Effector CD8-positive, alpha-beta T cell (primary cell): ENCODE measurements around the gene DDC.
"Not testable (repeated sequence)": the region's sequence is repeated elsewhere in the genome, so short reads cannot be mapped to it uniquely, and the experiment has no call there.

ENCODE experiments used
- DNase-seq: peaks from one replicate; lab custom pipeline; 2025; lab: John Stamatoyannopoulos, UW

DDC gene

GRCh38 chr7:50589364-50589763 lies 24.2 kb upstream of the DDC start:
- DNase-seq, result no peak

DNA sequence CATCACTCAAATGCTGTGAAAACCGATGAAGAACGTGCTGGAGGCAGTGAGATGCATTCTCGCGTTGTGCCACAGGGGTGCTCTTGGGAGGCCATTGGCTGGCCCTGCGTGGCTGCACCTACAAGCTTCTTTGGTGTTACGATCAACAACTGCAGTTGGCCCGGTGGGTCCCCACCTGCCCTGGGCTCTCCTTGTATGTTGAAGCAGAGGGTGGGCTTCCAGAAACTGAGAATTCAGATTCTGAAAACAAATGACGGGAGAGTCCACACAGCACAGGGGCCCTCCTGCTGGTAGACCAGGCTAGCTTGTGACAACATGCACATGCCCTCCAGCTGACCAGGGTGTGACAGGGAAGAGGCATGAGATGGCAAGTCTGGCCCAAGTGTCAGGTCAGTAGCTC lies 23.7 kb upstream of the DDC start:
- DNase-seq, result no peak

GRCh38 chr7:50587737-50588136 lies 22.5 kb upstream of the DDC start:
- DNase-seq, result no peak

DNA sequence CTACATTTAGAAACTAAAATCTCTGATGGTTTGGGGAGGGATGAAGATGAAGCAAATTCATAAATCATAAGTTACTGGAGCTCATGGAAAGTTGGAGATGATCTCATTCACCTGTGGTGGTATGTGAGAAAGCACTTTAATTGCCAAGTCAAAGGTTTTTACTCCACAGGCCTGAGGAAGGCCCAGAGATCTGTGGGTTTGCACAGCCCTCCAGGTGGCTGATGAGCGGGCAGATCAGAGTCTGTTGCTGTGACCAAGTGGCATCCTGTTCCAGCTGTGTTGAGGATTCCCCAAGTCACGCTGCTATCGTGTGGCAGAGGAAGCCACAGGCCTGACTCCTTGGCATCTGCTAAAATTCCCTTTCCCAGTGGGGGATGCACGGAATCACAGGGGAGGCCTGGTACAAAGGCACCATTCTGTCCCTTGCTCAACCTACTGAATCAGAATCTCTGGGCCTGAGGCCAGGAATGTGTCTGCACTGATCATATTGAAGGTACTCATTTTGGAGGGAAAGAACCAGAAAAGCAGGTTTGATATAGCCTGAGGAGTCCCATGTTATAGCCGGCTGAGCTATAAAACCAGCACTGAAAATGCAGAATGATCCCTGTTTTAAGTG lies 19.7 kb upstream of the DDC start:
- no peak for DNase-seq

DNA sequence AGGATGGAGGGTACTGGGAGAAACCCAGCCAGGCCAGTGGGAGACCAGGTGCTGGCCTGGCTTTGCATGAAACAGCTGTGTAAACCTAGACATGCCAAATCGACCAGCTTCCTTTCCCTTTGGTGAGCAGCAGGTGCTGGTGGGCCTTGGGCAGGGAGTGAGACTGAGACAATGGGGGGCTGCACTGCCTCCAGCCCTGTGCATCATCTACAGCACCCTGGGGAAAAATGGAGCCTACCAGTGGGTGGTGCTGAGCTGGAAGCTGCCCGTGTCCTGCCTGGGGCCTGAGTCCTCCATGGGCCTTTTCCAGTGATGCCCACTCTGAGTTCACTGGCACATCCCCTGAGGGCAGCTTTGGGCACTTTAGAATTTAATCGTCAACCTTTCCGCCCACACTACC lies 19.2 kb upstream of the DDC start:
- no peak for DNase-seq

- not testable (repeated sequence) for DNase-seq
Observed at GRCh38 chr7:50583295-50583694, 18.1 kb upstream of the DDC start.

DNA sequence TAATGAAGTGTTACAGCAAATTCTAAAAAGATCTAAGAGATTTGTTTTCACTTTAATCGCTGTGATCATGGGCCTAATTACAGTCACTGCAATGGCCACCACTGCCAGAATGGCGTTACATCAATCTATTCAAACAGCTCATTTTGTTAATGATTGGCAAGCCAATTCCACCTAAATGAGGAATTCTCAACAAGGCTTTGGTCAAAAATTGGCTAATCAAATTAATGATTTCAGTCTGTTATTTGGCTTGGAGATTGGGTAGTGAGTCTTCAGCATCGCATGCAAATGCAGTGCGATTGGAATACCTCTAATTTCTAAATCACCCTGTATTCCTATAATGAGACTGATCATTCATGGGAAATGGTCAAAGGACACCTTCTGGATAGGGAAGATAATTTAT lies 17.1 kb upstream of the DDC start:
- not testable (repeated sequence) for DNase-seq

GRCh38 chr7:50580666-50581065 lies 15.5 kb upstream of the DDC start:
- not testable (repeated sequence) for DNase-seq

GRCh38 chr7:50580057-50580456 lies 14.9 kb upstream of the DDC start:
- no peak for DNase-seq

- not testable (repeated sequence) for DNase-seq
Observed at GRCh38 chr7:50578105-50578504, 12.9 kb upstream of the DDC start.

GRCh38 chr7:50577569-50577968 lies 12.4 kb upstream of the DDC start:
- DNase-seq, result no peak

GRCh38 chr7:50576388-50576787 lies 11.2 kb upstream of the DDC start:
- DNase-seq, result not testable (repeated sequence)

DNA sequence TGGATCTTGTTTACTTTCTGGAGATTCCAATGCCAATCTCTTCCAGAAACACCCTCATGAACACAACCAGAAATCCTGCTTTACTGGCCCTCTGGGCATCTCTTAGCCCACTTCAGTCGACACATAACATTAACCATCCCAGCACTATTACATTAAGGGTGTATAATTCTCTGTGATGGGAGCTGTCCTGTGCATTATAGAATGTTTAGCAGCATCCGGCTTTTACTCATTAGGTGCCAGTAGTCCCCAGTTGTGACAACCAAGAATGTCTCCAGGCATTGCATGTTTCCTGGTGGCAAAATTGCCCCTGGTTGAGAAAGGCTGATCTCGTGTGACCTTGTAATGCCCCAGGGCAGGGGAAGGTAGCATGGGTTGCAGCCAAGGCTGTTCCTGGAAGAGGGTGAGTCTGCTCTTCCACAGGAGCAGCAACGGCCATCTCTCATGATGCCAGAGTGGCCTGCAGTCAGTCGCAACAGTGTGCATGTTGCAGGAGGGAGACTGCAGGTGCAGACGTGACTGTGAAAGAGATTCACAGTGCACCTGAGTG lies 2.6 kb upstream of the DDC start:
- no peak for DNase-seq

GRCh38 chr7:50565977-50566376 lies 772 bp upstream of the DDC start:
- no peak for DNase-seq

DNA sequence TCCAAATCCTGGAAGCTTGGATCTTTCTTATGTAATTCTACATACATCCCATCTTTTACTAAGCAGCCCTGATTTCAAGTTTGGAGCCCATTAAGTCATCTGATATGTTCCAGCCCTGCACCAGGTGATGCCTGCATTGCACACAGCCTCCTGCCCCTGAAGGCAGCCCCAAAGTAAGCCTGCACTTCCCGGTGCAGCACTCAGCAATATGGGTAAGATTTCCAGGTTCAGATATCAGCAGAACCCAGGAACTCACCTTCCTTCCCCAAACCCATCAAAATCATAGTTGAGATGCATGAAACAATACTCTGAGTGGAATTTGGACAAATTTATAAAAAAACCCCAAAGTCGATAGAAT lies 333 bp upstream of the DDC start:
- no peak for DNase-seq

DNA sequence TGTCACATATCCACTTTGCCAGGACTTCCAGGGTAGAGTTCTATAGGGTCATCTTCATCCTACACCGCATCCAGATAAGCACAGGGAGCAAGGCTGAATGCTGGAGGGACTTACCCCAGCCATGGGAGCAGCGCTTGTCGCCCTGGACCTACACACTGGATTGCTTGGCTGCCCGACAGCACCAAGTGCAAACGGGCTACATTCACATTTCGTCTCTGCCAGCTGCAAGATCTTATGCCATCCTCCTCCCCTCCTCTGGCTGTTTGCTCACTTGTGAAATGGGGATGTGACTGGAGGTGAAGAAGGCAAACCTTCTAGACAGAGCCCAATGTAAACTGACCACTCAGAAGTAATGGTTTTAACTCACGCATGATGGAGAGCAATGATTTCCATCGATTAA lies 1.0 kb downstream of the DDC start:
- no peak for DNase-seq

GRCh38 chr7:50562136-50562535 lies 3.1 kb downstream of the DDC start:
- DNase-seq, result no peak

DNA sequence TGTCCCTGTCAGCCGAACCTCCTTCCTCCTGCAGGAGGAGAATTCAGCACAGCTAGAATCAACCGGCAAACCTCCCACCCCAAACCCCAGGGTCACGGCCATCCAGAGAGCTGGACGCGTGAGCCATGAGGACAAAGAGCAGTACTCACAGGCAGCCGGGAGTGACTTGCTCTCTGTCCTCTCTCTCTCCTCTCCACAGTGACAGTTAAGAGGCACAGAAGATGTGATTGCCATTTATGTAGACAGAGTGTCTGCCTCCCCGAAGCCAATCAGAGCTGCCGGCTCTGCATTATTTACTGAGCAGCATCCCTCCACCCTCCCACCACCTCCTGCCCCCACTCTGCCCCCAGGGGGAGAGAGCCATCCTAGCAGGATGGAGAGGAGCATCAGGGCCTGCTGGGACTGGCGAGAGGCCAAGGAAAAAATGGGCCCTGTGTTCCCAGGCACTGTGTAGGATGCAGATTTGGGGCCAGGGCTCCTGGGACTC lies 4.3 kb downstream of the DDC start:
- no peak for DNase-seq

GRCh38 chr7:50559881-50560280 lies 5.3 kb downstream of the DDC start:
- DNase-seq, result no peak

DNA sequence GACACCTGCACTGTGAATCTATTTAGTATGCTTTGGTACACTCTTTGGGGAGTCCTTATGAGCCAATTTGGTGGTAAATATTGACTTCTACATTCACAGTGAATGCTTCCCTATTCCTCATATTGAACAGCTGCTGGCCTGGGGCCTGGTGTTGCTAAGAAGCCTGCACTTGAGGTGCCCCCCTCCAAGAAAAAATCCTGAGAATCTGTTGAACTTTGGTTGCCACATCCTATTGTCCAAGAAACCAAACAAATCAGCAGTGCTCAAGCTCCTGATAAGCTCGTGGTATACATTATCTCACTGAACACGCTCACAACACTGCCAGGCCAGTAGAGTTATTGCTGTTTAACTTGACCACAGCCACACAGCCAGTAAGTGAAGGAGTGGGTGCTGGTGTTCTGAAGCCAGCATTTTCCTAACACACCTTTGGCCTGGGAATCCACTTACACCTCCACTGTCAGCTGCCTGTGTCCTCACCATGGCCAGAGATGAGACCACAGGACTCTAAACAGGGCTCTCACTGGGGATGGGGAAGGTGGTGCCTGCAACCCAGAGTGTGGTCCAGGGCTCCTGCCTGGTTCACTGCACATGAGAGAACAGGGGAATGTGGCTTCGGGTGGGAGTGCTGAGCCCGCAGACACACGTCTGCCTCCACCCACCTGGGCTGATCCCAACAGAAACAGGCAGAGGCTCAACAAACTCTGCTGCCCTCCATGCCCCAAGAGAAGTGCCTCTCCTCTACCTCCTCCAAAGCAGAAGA lies 6.7 kb downstream of the DDC start:
- no peak for DNase-seq

- no peak for DNase-seq
Observed at GRCh38 chr7:50557099-50557498, 8.1 kb downstream of the DDC start.

GRCh38 chr7:50556247-50556991 lies 8.8 kb downstream of the DDC start:
- no peak for DNase-seq
